HEK293 (cell line): ENCODE data around the gene STING1.

Source experiments
- GFI1B ChIP-seq: fragments of 450-650 bp; formaldehyde crosslinking; IDR thresholded peaks from 2 replicates; pipeline ENCODE4 v1.5.1; 2016; ENCODE audit warnings: missing biosample characterization, missing genetic modification characterization
- GLIS1 ChIP-seq: fragments of 450-650 bp; formaldehyde crosslinking; IDR thresholded peaks from 2 replicates; pipeline ENCODE4 v1.5.1; 2016; ENCODE audit warnings: missing biosample characterization, missing genetic modification characterization
- GLIS2 ChIP-seq: fragments of 450-650 bp; formaldehyde crosslinking; IDR thresholded peaks from 2 replicates; pipeline ENCODE4 v1.5.1; 2016; ENCODE audit warnings: missing biosample characterization, missing genetic modification characterization
- INSM2 ChIP-seq: fragments of 450-650 bp; formaldehyde crosslinking; IDR thresholded peaks from 2 replicates; pipeline ENCODE4 v1.5.1; 2016; ENCODE audit warnings: missing biosample characterization, missing genetic modification characterization
- KLF16 ChIP-seq: fragments of 450-650 bp; formaldehyde crosslinking; IDR thresholded peaks from 2 replicates; pipeline ENCODE4 v1.5.1; 2017; ENCODE audit warnings: missing biosample characterization, missing genetic modification characterization
- SALL2 ChIP-seq: fragments of 450-650 bp; formaldehyde crosslinking; IDR thresholded peaks from 2 replicates; pipeline ENCODE4 v1.5.0; 2017; ENCODE audit warnings: missing biosample characterization, mild to moderate bottlenecking, missing genetic modification characterization, borderline replicate concordance
- SP2 ChIP-seq: fragments of 450-650 bp; formaldehyde crosslinking; IDR thresholded peaks from 2 replicates; pipeline ENCODE4 v1.5.1; 2016; ENCODE audit warnings: missing biosample characterization, missing genetic modification characterization
- TCF7L2 ChIP-seq: IDR thresholded peaks from 2 replicates; pipeline ENCODE4 v1.6.1; 2011; ENCODE audit warnings: low read depth, mild to moderate bottlenecking, inconsistent platforms, low read length, moderate library complexity, borderline replicate concordance
- YY1 ChIP-seq: fragments of 450-650 bp; formaldehyde crosslinking; IDR thresholded peaks from 2 replicates; pipeline ENCODE4 v1.5.1; 2018; ENCODE audit warnings: missing biosample characterization, missing genetic modification characterization
- ZBTB17 ChIP-seq: fragments of 450-650 bp; formaldehyde crosslinking; IDR thresholded peaks from 2 replicates; pipeline ENCODE4 v1.5.1; 2016; ENCODE audit warnings: missing biosample characterization, missing genetic modification characterization
- ZBTB48 ChIP-seq: fragments of 450-650 bp; formaldehyde crosslinking; IDR thresholded peaks from 2 replicates; pipeline ENCODE4 v1.5.1; 2016; ENCODE audit warnings: missing biosample characterization, missing genetic modification characterization
- ZBTB7A ChIP-seq: fragments of 450-650 bp; formaldehyde crosslinking; IDR thresholded peaks from 2 replicates; pipeline ENCODE4 v1.5.1; 2016; ENCODE audit warnings: low read depth, missing biosample characterization, missing genetic modification characterization
- ZFP69B ChIP-seq: fragments of 450-650 bp; formaldehyde crosslinking; IDR thresholded peaks from 2 replicates; pipeline ENCODE4 v1.5.1; 2016; ENCODE audit warnings: missing biosample characterization, missing genetic modification characterization
- ZNF121 ChIP-seq: fragments of 450-650 bp; formaldehyde crosslinking; IDR thresholded peaks from 2 replicates; pipeline ENCODE4 v1.5.1; 2016; ENCODE audit warnings: missing biosample characterization, missing genetic modification characterization
- ZNF140 ChIP-seq: fragments of 450-650 bp; formaldehyde crosslinking; IDR thresholded peaks from 2 replicates; pipeline ENCODE4 v1.5.1; 2016; ENCODE audit warnings: missing biosample characterization, missing genetic modification characterization
- ZNF16 ChIP-seq: fragments of 450-650 bp; formaldehyde crosslinking; IDR thresholded peaks from 2 replicates; pipeline ENCODE4 v1.5.1; 2016; ENCODE audit warnings: low read depth, missing biosample characterization, missing genetic modification characterization
- ZNF174 ChIP-seq: fragments of 450-650 bp; formaldehyde crosslinking; IDR thresholded peaks from 2 replicates; pipeline ENCODE4 v1.5.0; 2017; ENCODE audit warnings: missing biosample characterization, mild to moderate bottlenecking, missing genetic modification characterization
- ZNF184 ChIP-seq: fragments of 450-650 bp; IDR thresholded peaks from 2 replicates; pipeline ENCODE4 v1.5.1; 2018; ENCODE audit warnings: missing biosample characterization, mild to moderate bottlenecking, missing genetic modification characterization
- ZNF19 ChIP-seq: fragments of 450-650 bp; formaldehyde crosslinking; IDR thresholded peaks from 2 replicates; pipeline ENCODE4; 2016; ENCODE audit warnings: missing biosample characterization, missing genetic modification characterization, low read depth
- ZNF23 ChIP-seq: fragments of 450-650 bp; formaldehyde crosslinking; IDR thresholded peaks from 2 replicates; pipeline ENCODE4 v1.5.1; 2016; ENCODE audit warnings: missing biosample characterization, missing genetic modification characterization, borderline replicate concordance
- ZNF26 ChIP-seq: fragments of 450-650 bp; formaldehyde crosslinking; IDR thresholded peaks from 2 replicates; pipeline ENCODE4 v1.5.1; 2016; ENCODE audit warnings: missing biosample characterization, missing genetic modification characterization
- ZNF274 ChIP-seq, 2 experiments: fragments of 200-500 bp in 1 of 2; fragments of 450-650 bp in 1 of 2; sonication (Bioruptor generic) in 1 of 2; formaldehyde crosslinking in 1 of 2; IDR thresholded peaks; 2 replicates each; pipeline versions ENCODE4 v1.5.1 to v1.6.1; 2014 to 2016; ENCODE audit warnings: borderline replicate concordance in 1 of 2, inconsistent platforms in 1 of 2, low read length in 1 of 2, missing biosample characterization in 1 of 2, missing genetic modification characterization in 1 of 2
- ZNF350 ChIP-seq: fragments of 450-650 bp; formaldehyde crosslinking; IDR thresholded peaks from 2 replicates; pipeline ENCODE4 v1.5.0; 2017; ENCODE audit warnings: missing biosample characterization, mild to moderate bottlenecking, missing genetic modification characterization
- ZNF354C ChIP-seq: fragments of 450-650 bp; formaldehyde crosslinking; IDR thresholded peaks from 2 replicates; pipeline ENCODE4 v1.5.1; 2016; ENCODE audit warnings: missing biosample characterization, missing genetic modification characterization, low read depth, borderline replicate concordance
- ZNF391 ChIP-seq: fragments of 450-650 bp; formaldehyde crosslinking; IDR thresholded peaks from 2 replicates; pipeline ENCODE4 v1.5.1; 2016; ENCODE audit warnings: low read depth, missing biosample characterization, missing genetic modification characterization, borderline replicate concordance
- ZNF426 ChIP-seq: fragments of 450-650 bp; formaldehyde crosslinking; IDR thresholded peaks from 2 replicates; pipeline ENCODE4 v1.5.1; 2017; ENCODE audit warnings: missing biosample characterization, missing genetic modification characterization, mild to moderate bottlenecking, inconsistent platforms, moderate library complexity
- ZNF501 ChIP-seq: fragments of 450-650 bp; formaldehyde crosslinking; IDR thresholded peaks from 2 replicates; pipeline ENCODE4 v1.5.1; 2016; ENCODE audit warnings: missing biosample characterization, missing genetic modification characterization
- ZNF510 ChIP-seq: fragments of 450-650 bp; formaldehyde crosslinking; IDR thresholded peaks from 2 replicates; pipeline ENCODE4 v1.5.1; 2018; ENCODE audit warnings: mild to moderate bottlenecking, missing genetic modification characterization, missing biosample characterization; ENCODE audit not compliant: insufficient replicate concordance
- ZNF548 ChIP-seq: fragments of 450-650 bp; formaldehyde crosslinking; IDR thresholded peaks from 2 replicates; pipeline ENCODE4 v1.5.1; 2016; ENCODE audit warnings: missing biosample characterization, missing genetic modification characterization
- ZNF555 ChIP-seq: fragments of 450-650 bp; formaldehyde crosslinking; conservative IDR thresholded peaks from 2 replicates; pipeline ENCODE4 v1.5.1; 2017; ENCODE audit warnings: missing biosample characterization, mild to moderate bottlenecking, missing genetic modification characterization, inconsistent platforms
- ZNF560 ChIP-seq: fragments of 450-650 bp; formaldehyde crosslinking; IDR thresholded peaks from 2 replicates; pipeline ENCODE4 v1.5.1; 2017; ENCODE audit warnings: missing biosample characterization, missing genetic modification characterization, borderline replicate concordance
- ZNF571 ChIP-seq: fragments of 450-650 bp; formaldehyde crosslinking; IDR thresholded peaks from 2 replicates; pipeline ENCODE4 v1.5.0; 2017; ENCODE audit warnings: missing biosample characterization, missing genetic modification characterization
- ZNF596 ChIP-seq: fragments of 450-650 bp; IDR thresholded peaks from 2 replicates; pipeline ENCODE4 v1.5.0; 2018; ENCODE audit warnings: missing biosample characterization, mild to moderate bottlenecking, missing genetic modification characterization, moderate library complexity
- ZNF747 ChIP-seq: fragments of 450-650 bp; formaldehyde crosslinking; IDR thresholded peaks from 2 replicates; pipeline ENCODE4 v1.5.1; 2016; ENCODE audit warnings: missing biosample characterization, missing genetic modification characterization
- ZNF792 ChIP-seq: fragments of 450-650 bp; formaldehyde crosslinking; IDR thresholded peaks from 2 replicates; pipeline ENCODE4 v1.5.1; 2016; ENCODE audit warnings: missing biosample characterization, missing genetic modification characterization
- ZSCAN16 ChIP-seq: fragments of 450-650 bp; formaldehyde crosslinking; IDR thresholded peaks from 2 replicates; pipeline ENCODE4 v1.5.1; 2016; ENCODE audit warnings: missing biosample characterization, missing genetic modification characterization
- ZSCAN30 ChIP-seq: fragments of 450-650 bp; IDR thresholded peaks from 2 replicates; pipeline ENCODE4 v1.5.1; 2018; ENCODE audit warnings: missing biosample characterization, mild to moderate bottlenecking, missing genetic modification characterization, moderate library complexity

The STING1 gene

GRCh38 chr5:139517683-139518564 is 35.4 kb upstream of the STING1 start (continued):
- peak; percentile 90 for TF ChIP-seq INSM2
- TF ChIP-seq SALL2 (tag by site-specific recombination): no peak
- no peak for TF ChIP-seq ZNF19
- peak; percentile 10; the same call in 1 of the 2 replicates for TF ChIP-seq GFI1B
- TF ChIP-seq ZNF555 (tag by site-specific recombination): no peak
- TF ChIP-seq ZNF560: peak; percentile 26; the same call in 1 of the 2 replicates
- TF ChIP-seq ZNF23 (tag by site-specific recombination): no peak
- TF ChIP-seq ZNF354C (tag by site-specific recombination): no peak
- no peak for TF ChIP-seq ZNF174
- no peak for TF ChIP-seq ZNF26 (tag by site-specific recombination)
- TF ChIP-seq ZNF184 (tag by site-specific recombination): peak; percentile 84; the same call in 1 of the 2 replicates
- TF ChIP-seq ZNF548 (tag by site-specific recombination): 0 out of 2 replicates have a peak, but pooled peaks have one; percentile 22
- TF ChIP-seq ZBTB7A: peak; percentile 85
- peak; percentile 87 for TF ChIP-seq YY1
- no peak for TF ChIP-seq ZNF350
- peak; percentile 89 for TF ChIP-seq ZBTB48 (tag by site-specific recombination)
- TF ChIP-seq ZNF121 (tag by site-specific recombination): no peak
- TF ChIP-seq ZNF391 (tag by site-specific recombination): peak; percentile 94
- TF ChIP-seq ZSCAN16 (tag by site-specific recombination): peak; percentile 16; the same call in 1 of the 2 replicates
- no peak for TF ChIP-seq ZNF274 (IDR thresholded peaks at IDR 0.05; ENCODE audit: low read length)
- TF ChIP-seq ZNF274 (tag by site-specific recombination; IDR thresholded peaks at IDR 0.05; ENCODE audit: borderline replicate concordance): no peak
- TF ChIP-seq TCF7L2: no peak
- TF ChIP-seq ZNF747 (tag by site-specific recombination): no peak
- peak; percentile 98 for TF ChIP-seq ZSCAN30
- TF ChIP-seq KLF16 (tag by site-specific recombination): peak; percentile 70; the same call in 1 of the 2 replicates
- TF ChIP-seq ZNF510 (tag by site-specific recombination): no peak
- TF ChIP-seq ZBTB17 (tag by site-specific recombination): peak; percentile 85
- no peak for TF ChIP-seq ZNF140 (tag by site-specific recombination)
- TF ChIP-seq SP2 (tag by site-specific recombination): no peak; the same call in 1 of the 2 replicates
- no peak for TF ChIP-seq ZNF792 (tag by site-specific recombination)
- TF ChIP-seq ZNF501 (tag by site-specific recombination): peak; percentile 96
- peak; percentile 88 for TF ChIP-seq GLIS1 (tag by site-specific recombination)
- no peak; the same call in 1 of the 2 replicates for TF ChIP-seq ZNF596
- TF ChIP-seq ZNF16 (tag by site-specific recombination): 0 out of 2 replicates have a peak, but pooled peaks have one; percentile 38
- TF ChIP-seq ZNF426 (tag by site-specific recombination): no peak
- peak; percentile 95 for TF ChIP-seq GLIS2 (tag by site-specific recombination)
- peak; percentile 84 for TF ChIP-seq ZFP69B (tag by site-specific recombination)
- no peak for TF ChIP-seq ZNF571 (tag by site-specific recombination)
